IPS-15b (cell line): Measurements from ENCODE around the gene MMP17.
"Not testable (repeated sequence)": the region's sequence is repeated elsewhere in the genome, so short reads cannot be mapped to it uniquely, and the experiment has no call there.

Source experiments
- H3K27me3 ChIP-seq: one replicate; pipeline ENCODE4 v1.6.1; 2013; ENCODE audit warnings: low read length; ENCODE audit not compliant: control insufficient read depth, insufficient read depth
- H3K36me3 ChIP-seq: one replicate; pipeline ENCODE4 v1.6.1; 2013; ENCODE audit warnings: low read length; ENCODE audit not compliant: control insufficient read depth, insufficient read depth
- H3K4me1 ChIP-seq: one replicate; pipeline ENCODE4 v1.6.1; 2013; ENCODE audit warnings: mild to moderate bottlenecking, low read length; ENCODE audit not compliant: control insufficient read depth, insufficient read depth
- H3K4me3 ChIP-seq: one replicate; pipeline ENCODE4 v1.5.1; 2013; ENCODE audit warnings: low read depth, low read length
- H3K9ac ChIP-seq: one replicate; pipeline ENCODE4 v1.6.1; 2013; ENCODE audit warnings: low read depth, mild to moderate bottlenecking, low read length
- H3K9me3 ChIP-seq: one replicate; pipeline ENCODE4 v1.6.1; 2013; ENCODE audit warnings: mild to moderate bottlenecking, low read length; ENCODE audit not compliant: control insufficient read depth, insufficient read depth

The MMP17 gene

GRCh38 chr12:131867471-131867870 lies 39.3 kb downstream of the MMP17 start:
- no peaks in the 10 kb centered on the region for H3K27me3 ChIP-seq
- H3K4me3 ChIP-seq, result no peak overlapping the region
- H3K9me3 ChIP-seq, result no peaks in the 10 kb centered on the region
- H3K4me1 ChIP-seq, result peaks cover 7% of the 10 kb centered on the region
- no peak overlapping the region for H3K9ac ChIP-seq
- no peaks in the 10 kb centered on the region for H3K36me3 ChIP-seq

- H3K9ac ChIP-seq, result no peak overlapping the region
Observed at GRCh38 chr12:131867891-131868675, 39.9 kb downstream of the MMP17 start.

DNA sequence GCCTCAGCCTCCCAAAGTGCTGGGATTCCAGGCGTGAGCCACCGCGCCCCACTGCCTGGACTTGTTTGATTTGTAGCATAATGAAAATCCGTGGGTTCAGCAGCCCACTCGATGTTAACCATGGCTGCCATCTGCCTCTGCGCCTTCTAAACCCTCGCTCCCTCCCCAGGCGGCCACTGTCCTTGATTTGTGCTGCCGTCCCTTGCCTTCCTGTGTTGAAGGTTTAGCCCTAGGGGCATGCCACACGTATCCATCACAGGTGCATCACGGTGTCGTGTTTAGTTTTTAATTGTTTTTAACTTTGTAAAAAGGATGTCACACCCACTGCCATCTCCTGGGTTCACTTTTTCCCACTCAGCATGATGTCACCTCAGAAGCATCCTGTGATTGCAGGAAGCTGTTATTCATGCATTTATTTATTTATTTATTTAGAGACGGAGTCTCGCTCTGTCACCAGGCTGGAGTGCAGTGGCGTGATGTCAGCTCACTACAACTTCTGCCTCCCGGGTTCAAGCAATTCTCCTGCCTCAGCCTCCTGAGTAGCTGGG lies 41.8 kb downstream of the MMP17 start:
- no peaks in the 10 kb centered on the region for H3K27me3 ChIP-seq
- H3K4me3 ChIP-seq, result no peak overlapping the region
- no peaks in the 10 kb centered on the region for H3K4me1 ChIP-seq
- no peaks in the 10 kb centered on the region for H3K36me3 ChIP-seq
- H3K9ac ChIP-seq, result no peak overlapping the region
- no peaks in the 10 kb centered on the region for H3K9me3 ChIP-seq

More at GRCh38 chr12:131867891-131868675, 39.9 kb downstream of the MMP17 start:
- no peaks in the 10 kb centered on the region for H3K36me3 ChIP-seq
- no peaks in the 10 kb centered on the region for H3K9me3 ChIP-seq
- no peak overlapping the region for H3K4me3 ChIP-seq
- H3K4me1 ChIP-seq, result peaks cover 3% of the 10 kb centered on the region
- H3K27me3 ChIP-seq, result no peaks in the 10 kb centered on the region

- Histone ChIP-seq H3K4me3 (no peak overlapping the region), H3K36me3 (no peaks in the 10 kb centered on the region), H3K9ac (no peak overlapping the region), H3K4me1 (no peaks in the 10 kb centered on the region), H3K27me3 (no peaks in the 10 kb centered on the region), H3K9me3 (no peaks in the 10 kb centered on the region)
Observed at GRCh38 chr12:131871677-131872076, 43.5 kb downstream of the MMP17 start.

DNA sequence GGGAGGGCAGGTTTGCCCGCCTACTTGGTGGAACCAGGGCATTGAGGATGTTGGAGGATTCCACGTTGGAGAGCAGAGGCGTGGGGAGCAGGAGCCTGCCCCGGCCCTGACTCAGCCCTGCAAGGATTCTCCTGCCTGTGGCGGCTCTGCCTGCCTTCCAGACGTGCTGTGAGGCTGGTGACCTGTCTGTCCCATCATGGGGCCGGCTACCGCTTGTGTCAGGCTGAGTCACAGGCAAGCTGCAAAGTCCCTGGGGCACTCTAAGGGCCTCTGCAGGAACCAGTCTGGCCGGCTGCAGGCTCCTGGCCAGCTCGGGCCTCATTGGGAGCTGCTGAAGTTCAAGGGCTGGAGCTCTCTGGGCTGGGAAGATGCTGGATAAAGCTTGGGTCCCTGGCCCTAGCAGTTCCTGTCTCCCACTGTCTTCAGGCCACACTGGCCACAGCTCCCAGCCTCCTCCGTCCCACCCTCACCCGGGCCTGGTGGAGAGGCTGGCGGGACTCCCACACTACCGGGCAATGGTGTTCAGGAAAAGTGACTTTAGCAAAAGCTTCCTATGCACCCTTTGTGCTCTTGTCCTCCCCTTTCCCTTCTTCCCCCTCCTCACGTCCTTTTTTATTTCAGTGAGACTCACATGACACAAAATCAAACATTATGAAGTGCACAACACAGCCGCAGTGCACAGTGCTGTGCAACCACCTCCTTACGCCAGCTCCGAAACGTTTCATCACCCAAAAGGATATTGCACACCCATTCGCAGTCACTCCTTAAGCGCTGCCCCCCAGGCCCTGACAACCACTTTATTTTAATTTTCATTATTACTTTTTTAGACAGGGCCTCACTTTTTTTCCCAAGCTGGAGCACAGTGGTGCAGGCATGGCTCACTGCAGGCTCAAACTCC lies 44.2 kb downstream of the MMP17 start:
- Histone ChIP-seq H3K4me3 (no peak overlapping the region), H3K27me3 (no peaks in the 10 kb centered on the region), H3K36me3 (no peaks in the 10 kb centered on the region), H3K4me1 (no peaks in the 10 kb centered on the region), H3K9me3 (no peaks in the 10 kb centered on the region), H3K9ac (no peak overlapping the region)

GRCh38 chr12:131873293-131873692 lies 45.1 kb downstream of the MMP17 start:
- Histone ChIP-seq H3K9ac (no peak overlapping the region), H3K27me3 (no peaks in the 10 kb centered on the region), H3K36me3 (no peaks in the 10 kb centered on the region)

DNA sequence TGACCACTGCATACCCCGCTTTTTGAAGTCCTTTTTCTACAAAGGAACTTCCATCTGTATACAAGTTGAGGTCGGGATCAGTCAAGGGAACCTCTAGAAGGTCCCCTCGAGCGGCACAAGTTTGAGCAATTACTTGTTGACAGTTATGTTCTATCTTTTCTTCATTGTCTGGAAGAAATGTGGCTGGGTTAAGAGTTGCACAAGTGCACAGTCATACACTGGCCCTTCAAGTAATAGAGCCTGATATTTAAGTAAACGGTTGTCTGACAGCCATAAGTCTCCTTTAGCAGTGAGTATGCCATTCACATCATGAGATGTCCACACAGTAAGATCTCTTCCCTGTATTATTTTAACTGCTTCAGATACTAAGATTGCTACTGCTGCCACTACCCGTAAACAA lies 46.8 kb downstream of the MMP17 start:
- not testable (repeated sequence) for H3K4me3 ChIP-seq, H3K4me1 ChIP-seq, H3K36me3 ChIP-seq, H3K9me3 ChIP-seq, H3K27me3 ChIP-seq, H3K9ac ChIP-seq

More at GRCh38 chr12:131873293-131873692, 45.1 kb downstream of the MMP17 start:
- no peak overlapping the region for H3K4me3 ChIP-seq
- no peaks in the 10 kb centered on the region for H3K9me3 ChIP-seq
- no peaks in the 10 kb centered on the region for H3K4me1 ChIP-seq

- not testable (repeated sequence) for H3K4me3 ChIP-seq, H3K9ac ChIP-seq, H3K36me3 ChIP-seq, H3K27me3 ChIP-seq, H3K9me3 ChIP-seq, H3K4me1 ChIP-seq
Observed at GRCh38 chr12:131877216-131877615, 49.0 kb downstream of the MMP17 start.

DNA sequence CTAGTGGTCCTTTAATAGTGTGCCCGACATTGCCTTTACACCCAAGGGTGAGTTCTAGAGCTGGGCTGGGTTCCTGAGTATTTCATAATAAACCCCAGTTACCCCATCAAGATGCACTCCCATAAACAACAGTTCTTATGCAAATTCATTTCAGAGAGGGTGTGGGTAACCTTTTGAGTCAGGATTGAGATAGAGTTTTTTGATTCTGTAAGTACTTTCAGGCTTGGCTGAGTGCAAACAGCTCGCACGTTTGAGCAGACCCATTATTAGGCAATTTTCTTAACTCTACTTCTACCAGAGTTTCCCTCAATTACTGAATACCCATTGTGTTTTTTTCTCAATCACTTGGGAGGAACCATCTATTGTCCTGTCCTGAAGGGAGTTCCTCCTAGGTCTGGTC lies 50.2 kb downstream of the MMP17 start:
- H3K4me3 ChIP-seq, H3K9ac ChIP-seq, H3K4me1 ChIP-seq, H3K27me3 ChIP-seq, H3K36me3 ChIP-seq, H3K9me3 ChIP-seq: not testable (repeated sequence)

DNA sequence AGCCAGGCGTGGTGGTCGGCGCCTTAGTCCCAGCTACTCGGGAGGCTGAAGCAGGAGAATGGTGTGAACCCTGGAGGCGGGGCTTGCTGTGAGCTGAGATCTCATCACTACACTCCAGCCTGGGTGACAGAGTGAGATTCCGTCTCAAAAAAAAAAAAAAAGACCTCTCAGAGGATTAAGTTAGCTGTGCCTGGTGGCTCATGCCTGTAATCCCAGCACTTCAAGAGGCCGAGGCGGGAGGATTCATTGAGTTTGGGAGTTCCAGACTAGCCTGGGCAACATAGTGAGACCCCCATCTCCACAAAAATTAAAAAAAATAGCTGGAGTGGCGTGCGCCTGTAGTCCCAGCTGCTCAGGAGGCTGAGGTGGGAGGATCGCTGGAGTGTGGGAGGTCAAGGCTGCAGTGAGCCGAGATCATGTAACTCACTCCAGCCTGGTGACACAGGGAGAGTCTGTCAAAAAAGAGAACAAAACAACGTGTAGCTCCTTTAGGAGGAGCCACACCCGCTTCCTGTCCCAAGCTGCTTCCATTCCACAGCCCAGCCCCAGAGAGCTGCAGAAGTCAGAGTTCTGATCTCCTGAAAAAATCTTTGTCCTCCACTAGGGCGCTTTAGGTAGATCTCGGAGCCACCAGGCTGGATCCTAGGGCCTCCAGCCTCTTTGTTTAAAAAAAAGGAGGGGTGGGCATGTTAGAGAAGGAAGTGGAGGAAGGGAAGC lies 54.8 kb downstream of the MMP17 start:
- no peak overlapping the region for H3K9ac ChIP-seq
- no peaks in the 10 kb centered on the region for H3K27me3 ChIP-seq
- H3K4me1 ChIP-seq, result no peaks in the 10 kb centered on the region
- no peaks in the 10 kb centered on the region for H3K9me3 ChIP-seq
- H3K4me3 ChIP-seq, result no peak overlapping the region
- no peaks in the 10 kb centered on the region for H3K36me3 ChIP-seq

- Histone ChIP-seq H3K27me3 (no peaks in the 10 kb centered on the region), H3K4me1 (no peaks in the 10 kb centered on the region), H3K9me3 (no peaks in the 10 kb centered on the region), H3K4me3 (no peak overlapping the region), H3K9ac (no peak overlapping the region), H3K36me3 (no peaks in the 10 kb centered on the region)
Observed at GRCh38 chr12:131883521-131883900, 55.3 kb downstream of the MMP17 start.
